Upper lobe of right lung (tissue), 1 donor: ENCODE measurements around the gene DNAJC10. TPM values are rescaled to one million over a fixed set of nuclear protein-coding genes. Genes with fewer than 3 reads are reported as not detected.
A peak's percentile ranks its signal among the peaks of the same experiment; 100 is the strongest.
"Not testable (repeated sequence)": the region's sequence is repeated elsewhere in the genome, so short reads cannot be mapped to it uniquely, and the experiment has no call there.

Experiments used
- ATAC-seq: fragments of 200-7000 bp; cut with Tn5 transposase; one replicate; pipeline ENCODE4 v1.9.1; 2020; ENCODE audit warnings: mild to moderate bottlenecking, moderate library complexity
- DNase-seq: peaks from one replicate; pipeline ENCODE4 v3.0.0-alpha.2; 2020
- H3K27ac ChIP-seq: fragments of 200-600 bp; one replicate; pipeline ENCODE4 v1.8.0; 2022
- H3K27me3 ChIP-seq: fragments of 200-600 bp; one replicate; pipeline ENCODE4 v1.8.0; 2022; ENCODE audit warnings: mild to moderate bottlenecking
- H3K36me3 ChIP-seq: fragments of 200-600 bp; one replicate; pipeline ENCODE4 v1.8.0; 2022
- H3K4me1 ChIP-seq: fragments of 200-600 bp; one replicate; pipeline ENCODE4 v1.8.0; 2022
- H3K4me3 ChIP-seq: fragments of 200-600 bp; one replicate; pipeline ENCODE4 v1.8.0; 2022; ENCODE audit warnings: mild to moderate bottlenecking
- H3K9me3 ChIP-seq: fragments of 200-600 bp; one replicate; pipeline ENCODE4 v1.8.0; 2022
- intact Hi-C: fragments of 100-400 bp; cut with DNase I; formaldehyde crosslinking; loops from one replicate; pipeline ENCODE4 v1.11.0; 2022
- total RNA-seq: library from RNA; stranded (reverse); fragmentation: NEBNext Ultra II Directional; extraction: Animal tissue kit (Norgen Biotek cat#: 25700); gene quantifications from one replicate; pipeline ENCODE4 v1.2.1, GENCODE V29; 2021
- TF ChIP-seq, protein P1 (sequence below): fragments of 200-600 bp; IDR thresholded peaks from one replicate; pipeline ENCODE4 v1.8.0; 2022; ENCODE audit warnings: antibody characterized with exemption
- donor health status: DM: no; HTN: yes; CAD: no; lungs with severe emphysema.

The DNAJC10 gene
- total RNA-seq, 1 donor from 2014 or later = 79.9 TPM

DNA sequence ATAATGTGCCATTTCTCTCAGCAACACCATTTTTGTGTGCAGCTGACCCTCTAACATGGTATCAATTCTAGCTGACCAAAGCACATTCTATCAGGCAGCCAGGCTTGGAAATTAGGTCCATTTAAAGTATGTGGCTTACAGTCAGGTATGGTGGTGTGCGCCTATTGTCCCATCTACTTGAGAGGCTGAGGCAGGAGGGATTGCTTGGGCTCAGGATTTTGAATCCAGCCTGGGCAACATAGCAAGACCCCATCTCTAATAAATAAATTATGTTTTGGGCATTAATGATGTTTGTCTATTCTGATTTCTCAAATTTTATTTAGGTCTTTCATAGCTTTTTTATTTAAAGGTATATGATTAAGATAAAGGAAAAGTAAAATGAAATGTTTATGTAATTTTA, 63.3 kb downstream of the DNAJC10 start:
- Histone ChIP-seq H3K27ac (no peak overlapping the region), H3K27me3 (no peaks in the 10 kb centered on the region), H3K4me1 (no peaks in the 10 kb centered on the region), H3K4me3 (no peak overlapping the region), H3K9me3 (no peaks in the 10 kb centered on the region), H3K36me3 (peaks cover 28% of the 10 kb centered on the region)
- intact Hi-C loops = no loop called here
- ATAC-seq (no peak), DNase-seq (no peak)
- TF ChIP-seq, protein P1, sequence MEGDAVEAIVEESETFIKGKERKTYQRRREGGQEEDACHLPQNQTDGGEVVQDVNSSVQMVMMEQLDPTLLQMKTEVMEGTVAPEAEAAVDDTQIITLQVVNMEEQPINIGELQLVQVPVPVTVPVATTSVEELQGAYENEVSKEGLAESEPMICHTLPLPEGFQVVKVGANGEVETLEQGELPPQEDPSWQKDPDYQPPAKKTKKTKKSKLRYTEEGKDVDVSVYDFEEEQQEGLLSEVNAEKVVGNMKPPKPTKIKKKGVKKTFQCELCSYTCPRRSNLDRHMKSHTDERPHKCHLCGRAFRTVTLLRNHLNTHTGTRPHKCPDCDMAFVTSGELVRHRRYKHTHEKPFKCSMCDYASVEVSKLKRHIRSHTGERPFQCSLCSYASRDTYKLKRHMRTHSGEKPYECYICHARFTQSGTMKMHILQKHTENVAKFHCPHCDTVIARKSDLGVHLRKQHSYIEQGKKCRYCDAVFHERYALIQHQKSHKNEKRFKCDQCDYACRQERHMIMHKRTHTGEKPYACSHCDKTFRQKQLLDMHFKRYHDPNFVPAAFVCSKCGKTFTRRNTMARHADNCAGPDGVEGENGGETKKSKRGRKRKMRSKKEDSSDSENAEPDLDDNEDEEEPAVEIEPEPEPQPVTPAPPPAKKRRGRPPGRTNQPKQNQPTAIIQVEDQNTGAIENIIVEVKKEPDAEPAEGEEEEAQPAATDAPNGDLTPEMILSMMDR = no peak

DNA sequence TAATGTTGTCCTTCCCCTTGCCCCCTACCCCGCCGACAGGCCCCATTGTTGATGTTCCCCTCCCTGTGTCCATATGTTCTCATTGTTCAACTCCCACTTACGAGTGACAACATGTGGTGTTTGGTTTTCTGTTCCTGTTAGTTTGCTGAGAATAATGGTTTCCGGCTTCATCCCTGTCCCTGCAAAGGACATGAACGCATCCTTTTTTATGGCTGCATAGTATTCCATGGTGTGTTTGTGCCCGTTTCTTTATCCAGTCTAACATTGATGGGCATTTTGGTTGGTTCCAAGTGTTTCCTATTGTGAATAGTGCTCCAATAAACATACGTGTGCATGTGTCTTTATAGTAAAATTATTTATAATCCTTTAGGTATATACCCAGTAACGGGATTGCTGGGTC, 65.0 kb downstream of the DNAJC10 start:
- H3K9me3 ChIP-seq, H3K27me3 ChIP-seq, H3K27ac ChIP-seq, H3K4me1 ChIP-seq, intact Hi-C loops, ATAC-seq, DNase-seq, H3K4me3 ChIP-seq: not testable (repeated sequence)
- H3K36me3 ChIP-seq = peaks cover 20% of the 10 kb centered on the region

DNA sequence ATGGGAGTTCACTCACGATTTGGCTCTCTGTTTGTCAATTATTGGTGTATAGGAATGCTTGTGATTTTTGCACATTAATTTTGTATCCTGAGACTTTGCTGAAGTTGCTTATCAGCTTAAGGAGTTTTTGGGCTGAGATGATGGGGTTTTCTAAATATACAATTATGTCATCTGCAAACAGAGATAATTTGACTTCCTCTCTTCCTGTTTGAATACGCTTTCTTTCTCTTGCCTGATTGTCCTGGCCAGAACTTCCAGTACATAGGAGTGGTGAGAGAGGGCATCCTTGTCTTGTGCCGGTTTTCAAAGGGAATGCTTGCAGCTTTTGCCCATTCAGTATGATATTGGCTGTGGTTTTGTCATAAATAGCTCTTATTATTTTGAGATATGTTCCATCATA, 66.6 kb downstream of the DNAJC10 start:
- ATAC-seq, H3K9me3 ChIP-seq, H3K27me3 ChIP-seq, H3K4me1 ChIP-seq, DNase-seq, intact Hi-C loops, H3K27ac ChIP-seq, H3K4me3 ChIP-seq: not testable (repeated sequence)
- peaks cover 12% of the 10 kb centered on the region for H3K36me3 ChIP-seq

DNA sequence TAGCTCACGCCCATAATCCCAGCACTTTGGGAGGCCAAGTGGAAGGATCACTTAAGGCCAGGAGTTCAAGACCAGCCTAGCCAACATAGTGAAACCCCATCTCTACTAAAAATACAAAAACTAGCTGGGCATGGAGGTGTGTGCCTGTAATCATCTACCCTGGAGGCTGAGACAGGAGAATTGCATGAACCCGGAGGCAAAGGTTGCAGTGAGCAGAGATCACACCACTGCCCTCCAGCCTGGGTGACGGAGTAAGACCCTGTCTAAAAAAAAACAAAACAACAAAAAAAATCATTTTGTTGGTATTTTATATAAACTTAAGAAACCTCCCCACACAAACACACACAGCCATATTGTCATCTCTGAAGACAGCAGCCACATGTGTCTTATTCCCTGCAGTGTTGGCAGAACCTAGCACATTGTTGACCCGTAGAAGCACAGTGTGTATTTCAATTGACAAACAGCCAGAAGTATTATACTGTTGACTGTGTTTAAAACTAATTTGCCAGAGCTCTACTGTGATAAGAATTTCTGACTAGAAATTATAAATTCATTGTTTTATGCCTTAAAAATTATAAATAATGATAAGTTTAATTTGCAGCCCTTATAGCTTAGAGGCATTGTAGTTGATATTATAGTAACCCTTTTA, 68.1 kb downstream of the DNAJC10 start:
- DNase-seq = no peak

DNA sequence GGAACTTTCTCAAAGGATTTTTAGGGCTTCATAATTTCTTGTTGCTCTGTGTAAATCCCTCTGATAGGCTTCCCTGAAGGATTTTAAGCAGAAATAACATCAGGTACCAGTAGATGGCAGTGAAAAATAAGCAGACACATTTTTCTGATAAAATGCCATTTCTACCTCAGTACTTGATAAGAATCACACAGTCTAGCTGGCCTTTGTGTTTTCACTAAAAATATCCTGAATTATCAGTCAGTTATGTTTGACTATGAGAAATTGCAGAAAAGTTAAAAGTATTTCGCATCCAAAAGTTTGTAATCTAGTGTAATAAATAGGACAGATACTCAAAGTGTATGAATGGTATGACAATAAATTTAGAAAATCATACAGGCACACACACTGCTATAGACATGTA, 68.7 kb downstream of the DNAJC10 start:
- no peak for DNase-seq
- H3K9me3 ChIP-seq = no peaks in the 10 kb centered on the region
- no peak for ATAC-seq
- H3K4me1 ChIP-seq = no peaks in the 10 kb centered on the region
- no peak overlapping the region for H3K4me3 ChIP-seq
- no peaks in the 10 kb centered on the region for H3K36me3 ChIP-seq
- intact Hi-C loops = no loop called here
- H3K27ac ChIP-seq = no peak overlapping the region
- H3K27me3 ChIP-seq = no peaks in the 10 kb centered on the region
- TF ChIP-seq, protein P1 = peak; percentile 46

More for the DNA sequence above, 68.1 kb downstream of the DNAJC10 start:
- H3K4me1 ChIP-seq = no peaks in the 10 kb centered on the region
- peaks cover 4% of the 10 kb centered on the region for H3K36me3 ChIP-seq
- H3K9me3 ChIP-seq = no peaks in the 10 kb centered on the region
- no peak for ATAC-seq
- no peaks in the 10 kb centered on the region for H3K27me3 ChIP-seq
- H3K4me3 ChIP-seq = no peak overlapping the region
- TF ChIP-seq, protein P1 = no peak
- intact Hi-C loops = no loop called here
- no peak overlapping the region for H3K27ac ChIP-seq

DNA sequence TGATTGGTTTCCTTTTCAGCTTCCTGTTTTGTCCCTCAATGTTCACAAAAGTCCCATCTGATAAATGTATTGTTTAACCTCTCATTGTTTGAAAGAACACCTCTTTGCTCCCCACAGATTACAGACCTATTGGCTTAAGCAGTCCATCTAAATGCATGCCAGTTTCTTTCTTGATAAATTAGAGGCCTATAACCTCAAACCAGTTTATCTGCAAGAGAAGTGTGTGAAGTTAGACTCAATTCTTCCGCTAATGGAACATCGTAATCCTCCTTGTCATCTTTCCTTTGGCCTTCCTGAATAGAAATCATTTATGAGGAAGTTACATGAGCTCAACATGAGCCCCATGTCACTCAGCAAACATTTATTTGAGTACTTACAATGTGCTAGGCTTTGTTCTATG, 76.4 kb downstream of the DNAJC10 start:
- Histone ChIP-seq H3K9me3 (no peaks in the 10 kb centered on the region), H3K4me1 (no peaks in the 10 kb centered on the region), H3K27me3 (no peaks in the 10 kb centered on the region), H3K36me3 (no peaks in the 10 kb centered on the region), H3K27ac (no peak overlapping the region), H3K4me3 (no peak overlapping the region)
- intact Hi-C loops = no loop called here
- ATAC-seq = no peak
- no peak for DNase-seq
- TF ChIP-seq, protein P1 = no peak

DNA sequence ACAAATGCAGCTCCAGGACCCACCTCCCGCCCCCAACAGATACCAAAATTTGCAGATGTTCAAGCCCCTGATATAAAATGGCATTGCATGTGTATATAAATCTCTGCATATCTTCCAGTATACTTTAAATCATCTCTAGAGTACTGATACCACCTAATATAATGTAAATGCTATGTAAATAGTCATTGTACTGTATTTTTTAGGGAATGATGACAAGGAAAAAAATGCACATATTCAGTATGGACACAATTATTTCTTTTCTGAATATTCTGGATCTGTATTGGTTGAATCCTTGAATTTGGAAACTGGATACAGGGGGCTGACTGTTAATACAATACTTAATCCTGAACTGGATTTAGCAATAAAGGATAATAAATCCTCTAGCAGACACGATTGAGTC, 82.7 kb downstream of the DNAJC10 start:
- intact Hi-C loops = no loop called here
- TF ChIP-seq, protein P1 = no peak
- Histone ChIP-seq H3K4me1 (no peaks in the 10 kb centered on the region), H3K27me3 (peaks cover 5% of the 10 kb centered on the region), H3K4me3 (no peak overlapping the region), H3K9me3 (no peaks in the 10 kb centered on the region), H3K36me3 (no peaks in the 10 kb centered on the region), H3K27ac (no peak overlapping the region)
- no peak for ATAC-seq
- no peak for DNase-seq
